ENCODE data around the gene FARP1.

The FARP1 gene

GRCh38 chr13:98320561-98321105 lies 177.7 kb downstream of the FARP1 start:
- no peaks in the 10 kb centered on the region for H4K20me1 ChIP-seq (ENCODE audit: low read depth, low read length)
- no peaks in the 10 kb centered on the region for H3K79me2 ChIP-seq (ENCODE audit: insufficient read depth, low read length)

DNA sequence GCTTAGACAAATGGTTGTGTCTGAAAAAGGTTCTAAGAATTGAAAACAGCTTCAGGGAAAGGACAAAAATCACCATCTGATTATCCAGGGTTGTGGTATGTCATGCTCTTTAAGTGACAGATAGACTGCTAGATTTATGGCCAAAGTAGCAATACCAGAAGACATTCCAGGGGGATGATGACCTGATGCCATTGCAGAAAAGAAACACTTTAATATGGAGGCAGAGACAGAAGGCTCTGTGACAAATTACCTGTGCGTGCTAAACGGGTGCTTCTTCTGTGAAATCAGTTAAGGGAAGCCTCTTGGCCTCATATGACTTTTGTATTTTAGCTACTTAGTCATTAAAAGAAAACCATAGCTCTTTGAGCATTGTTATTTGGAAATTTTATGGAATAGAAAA lies 178.5 kb downstream of the FARP1 start:
- no peak overlapping the region for H2AFZ ChIP-seq (ENCODE audit: low read depth, low read length, severe bottlenecking)
- TF ChIP-seq CTCF (IDR thresholded peaks at IDR 0.05; ENCODE audit: insufficient read depth, low read length, poor library complexity, severe bottlenecking), result no peak
- no peak for TF ChIP-seq EZH2phosphoT487 (conservative IDR thresholded peaks at IDR 0.05; ENCODE audit: low read length)
- H4K20me1 ChIP-seq (ENCODE audit: low read depth, low read length), result no peaks in the 10 kb centered on the region
- H3K36me3 ChIP-seq (ENCODE audit: low read length), result no peaks in the 10 kb centered on the region
- no peaks in the 10 kb centered on the region for H3K27me3 ChIP-seq (ENCODE audit: low read length)
- no peak overlapping the region for H3K4me3 ChIP-seq (ENCODE audit: insufficient read depth, low read length, poor library complexity, severe bottlenecking)
- H3K4me2 ChIP-seq (ENCODE audit: low read depth, low read length, poor library complexity, severe bottlenecking), result no peak overlapping the region
- no peaks in the 10 kb centered on the region for H3K9me2 ChIP-seq (replicated peaks; ENCODE audit: insufficient read depth, low read length)
- H3K9ac ChIP-seq (ENCODE audit: low read length), result no peak overlapping the region
- no peaks in the 10 kb centered on the region for H3K79me2 ChIP-seq (ENCODE audit: insufficient read depth, low read length)
- H3K27ac ChIP-seq (ENCODE audit: low read depth, low read length), result no peak overlapping the region
- no peaks in the 10 kb centered on the region for H3K9me3 ChIP-seq (ENCODE audit: insufficient read depth, low read length)
- H3F3A ChIP-seq (ENCODE audit: insufficient read depth), result no peaks in the 10 kb centered on the region

More at GRCh38 chr13:98320561-98321105, 177.7 kb downstream of the FARP1 start:
- H3K9ac ChIP-seq (ENCODE audit: low read length), result no peak overlapping the region
- no peaks in the 10 kb centered on the region for H3K27me3 ChIP-seq (ENCODE audit: low read length)
- H3K36me3 ChIP-seq (ENCODE audit: low read length), result no peaks in the 10 kb centered on the region
- H3F3A ChIP-seq (ENCODE audit: insufficient read depth), result no peaks in the 10 kb centered on the region
- no peak for TF ChIP-seq CTCF (IDR thresholded peaks at IDR 0.05; ENCODE audit: insufficient read depth, low read length, poor library complexity, severe bottlenecking)
- TF ChIP-seq EZH2phosphoT487 (conservative IDR thresholded peaks at IDR 0.05; ENCODE audit: low read length), result no peak
- no peak overlapping the region for H3K4me2 ChIP-seq (ENCODE audit: low read depth, low read length, poor library complexity, severe bottlenecking)
- H3K9me3 ChIP-seq (ENCODE audit: insufficient read depth, low read length), result no peaks in the 10 kb centered on the region
- H3K9me2 ChIP-seq (replicated peaks; ENCODE audit: insufficient read depth, low read length), result no peaks in the 10 kb centered on the region
- H3K4me3 ChIP-seq (ENCODE audit: insufficient read depth, low read length, poor library complexity, severe bottlenecking), result no peak overlapping the region
- no peak overlapping the region for H3K27ac ChIP-seq (ENCODE audit: low read depth, low read length)
- H2AFZ ChIP-seq (ENCODE audit: low read depth, low read length, severe bottlenecking), result no peak overlapping the region

- TF ChIP-seq EZH2phosphoT487 (conservative IDR thresholded peaks at IDR 0.05; ENCODE audit: low read length) (no peak), CTCF (IDR thresholded peaks at IDR 0.05; ENCODE audit: insufficient read depth, low read length, poor library complexity, severe bottlenecking) (no peak)
- Histone ChIP-seq H3K79me2 (ENCODE audit: insufficient read depth, low read length) (no peaks in the 10 kb centered on the region), H4K20me1 (ENCODE audit: low read depth, low read length) (no peaks in the 10 kb centered on the region), H2AFZ (ENCODE audit: low read depth, low read length, severe bottlenecking) (no peak overlapping the region), H3K4me3 (ENCODE audit: insufficient read depth, low read length, poor library complexity, severe bottlenecking) (no peak overlapping the region), H3K9me3 (ENCODE audit: insufficient read depth, low read length) (no peaks in the 10 kb centered on the region), H3K36me3 (ENCODE audit: low read length) (no peaks in the 10 kb centered on the region), H3F3A (ENCODE audit: insufficient read depth) (no peaks in the 10 kb centered on the region), H3K9me2 (replicated peaks; ENCODE audit: insufficient read depth, low read length) (no peaks in the 10 kb centered on the region), H3K27ac (ENCODE audit: low read depth, low read length) (no peak overlapping the region), H3K27me3 (ENCODE audit: low read length) (no peaks in the 10 kb centered on the region), H3K4me2 (ENCODE audit: low read depth, low read length, poor library complexity, severe bottlenecking) (no peak overlapping the region), H3K9ac (ENCODE audit: low read length) (no peak overlapping the region)
Measured at GRCh38 chr13:98322091-98322718, 179.3 kb downstream of the FARP1 start.

Measured in SU-DHL-6 (cell line).